ENCODE results near the gene GALNTL6. TPM values are rescaled to one million over a fixed set of nuclear protein-coding genes. Genes with fewer than 3 reads are reported as not detected.

Gene GALNTL6
- total RNA-seq, 1 experiment from 2014 or later, result not detected

DNA sequence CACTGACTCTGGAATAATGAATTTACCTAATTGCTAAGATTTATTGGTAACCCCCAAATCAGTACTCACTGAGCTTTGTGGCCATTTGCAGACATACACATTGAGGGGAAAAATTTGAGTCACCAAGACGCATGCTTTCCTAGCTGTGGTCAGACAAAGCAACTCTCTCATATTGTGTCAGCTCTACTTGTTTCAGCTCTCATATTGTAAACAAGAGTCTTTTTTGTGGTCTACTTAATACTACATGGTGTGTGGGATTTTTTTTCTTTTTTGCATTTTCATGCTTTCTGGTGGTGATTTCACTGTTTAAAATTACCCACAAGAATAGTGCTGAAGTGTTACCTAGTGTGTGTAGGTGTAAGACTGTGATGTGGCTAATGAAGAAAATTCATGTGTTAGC lies 927.2 kb downstream of the GALNTL6 start:
- Histone ChIP-seq H4K5ac (ENCODE audit: insufficient read length, low read depth, low read length) (no peak overlapping the region), H3K9ac (ENCODE audit: extremely low read depth, insufficient read length, low read length) (no peak overlapping the region), H3K79me2 (ENCODE audit: insufficient read depth, low read length) (no peaks in the 10 kb centered on the region), H3T11ph (ENCODE audit: low read length) (no peak overlapping the region), H3K56ac (ENCODE audit: insufficient read length, low read depth, low read length) (no peak overlapping the region), H2BK120ac (ENCODE audit: low read depth, low read length, poor library complexity, severe bottlenecking) (no peak overlapping the region), H2BK15ac (ENCODE audit: low read depth, low read length) (no peak overlapping the region), H3K23ac (ENCODE audit: insufficient read length, low read depth, low read length) (no peak overlapping the region), H4K8ac (replicated peaks; ENCODE audit: insufficient read length, low read depth, low read length) (no peak overlapping the region), H4K20me1 (ENCODE audit: control insufficient read depth, insufficient read depth, insufficient read length) (no peaks in the 10 kb centered on the region), H3K4me1 (ENCODE audit: insufficient read depth, low read length) (no peaks in the 10 kb centered on the region), H3K9me3 (ENCODE audit: control insufficient read depth, low read depth, low read length) (peaks cover 2% of the 10 kb centered on the region), H2AK5ac (ENCODE audit: insufficient read length, low read length) (no peak overlapping the region), H3K4me2 (ENCODE audit: insufficient read depth, insufficient read length, low read length) (no peak overlapping the region), H3K27ac (ENCODE audit: insufficient read length, low read depth, low read length) (no peak overlapping the region), H3K23me2 (ENCODE audit: insufficient read length, low read depth, low read length, poor library complexity, severe bottlenecking) (no peaks in the 10 kb centered on the region), H2AFZ (ENCODE audit: low read length) (no peak overlapping the region), H2BK5ac (ENCODE audit: insufficient read length, low read length) (no peak overlapping the region), H4K91ac (ENCODE audit: insufficient read length, low read depth, low read length) (no peak overlapping the region), H3K14ac (ENCODE audit: insufficient read depth, low read length) (no peak overlapping the region), H3K27me3 (ENCODE audit: insufficient read depth, low read length) (no peaks in the 10 kb centered on the region), H2BK20ac (ENCODE audit: low read depth, low read length, poor library complexity, severe bottlenecking) (no peak overlapping the region), H3K79me1 (ENCODE audit: insufficient read depth, low read depth, low read length, poor library complexity, severe bottlenecking) (no peaks in the 10 kb centered on the region), H3K4ac (ENCODE audit: low read depth, low read length) (no peak overlapping the region), H3K18ac (ENCODE audit: insufficient read length, low read depth, low read length) (no peak overlapping the region), H2BK12ac (ENCODE audit: insufficient read length, low read depth, low read length) (no peak overlapping the region)
- H3K4me3 Mint-ChIP-seq, result no peak overlapping the region
- H3K9me3 Mint-ChIP-seq, result peaks cover 17 to 25% of the 10 kb centered on the region in 2 experiments
- no peak for DNase-seq
- WGBS (ENCODE audit: extremely low coverage, insufficient read length, low lambda C conversion rate), result no CpG with 5 or more reads among the region's 1 CpG
- no peak overlapping the region for H3K27ac Mint-ChIP-seq
- H3K4me1 Mint-ChIP-seq, result no peaks in the 10 kb centered on the region
- H3K27me3 Mint-ChIP-seq (ENCODE audit: low read depth), result no peaks in the 10 kb centered on the region
- peaks cover 12 to 26% (median 18%) of the 10 kb centered on the region in 3 experiments for H3K36me3 Mint-ChIP-seq (ENCODE audit: insufficient read depth in 1 of 3, low read depth in 3 of 3)
- TF ChIP-seq, protein P1, sequence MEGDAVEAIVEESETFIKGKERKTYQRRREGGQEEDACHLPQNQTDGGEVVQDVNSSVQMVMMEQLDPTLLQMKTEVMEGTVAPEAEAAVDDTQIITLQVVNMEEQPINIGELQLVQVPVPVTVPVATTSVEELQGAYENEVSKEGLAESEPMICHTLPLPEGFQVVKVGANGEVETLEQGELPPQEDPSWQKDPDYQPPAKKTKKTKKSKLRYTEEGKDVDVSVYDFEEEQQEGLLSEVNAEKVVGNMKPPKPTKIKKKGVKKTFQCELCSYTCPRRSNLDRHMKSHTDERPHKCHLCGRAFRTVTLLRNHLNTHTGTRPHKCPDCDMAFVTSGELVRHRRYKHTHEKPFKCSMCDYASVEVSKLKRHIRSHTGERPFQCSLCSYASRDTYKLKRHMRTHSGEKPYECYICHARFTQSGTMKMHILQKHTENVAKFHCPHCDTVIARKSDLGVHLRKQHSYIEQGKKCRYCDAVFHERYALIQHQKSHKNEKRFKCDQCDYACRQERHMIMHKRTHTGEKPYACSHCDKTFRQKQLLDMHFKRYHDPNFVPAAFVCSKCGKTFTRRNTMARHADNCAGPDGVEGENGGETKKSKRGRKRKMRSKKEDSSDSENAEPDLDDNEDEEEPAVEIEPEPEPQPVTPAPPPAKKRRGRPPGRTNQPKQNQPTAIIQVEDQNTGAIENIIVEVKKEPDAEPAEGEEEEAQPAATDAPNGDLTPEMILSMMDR (conservative IDR thresholded peaks at IDR 0.05), result no peak
